ENCODE results near the gene SGIP1.
A peak's percentile ranks its signal among the peaks of the same experiment; 100 is the strongest.
"Not testable (repeated sequence)": the region's sequence is repeated elsewhere in the genome, so short reads cannot be mapped to it uniquely, and the experiment has no call there.

The SGIP1 gene

DNA sequence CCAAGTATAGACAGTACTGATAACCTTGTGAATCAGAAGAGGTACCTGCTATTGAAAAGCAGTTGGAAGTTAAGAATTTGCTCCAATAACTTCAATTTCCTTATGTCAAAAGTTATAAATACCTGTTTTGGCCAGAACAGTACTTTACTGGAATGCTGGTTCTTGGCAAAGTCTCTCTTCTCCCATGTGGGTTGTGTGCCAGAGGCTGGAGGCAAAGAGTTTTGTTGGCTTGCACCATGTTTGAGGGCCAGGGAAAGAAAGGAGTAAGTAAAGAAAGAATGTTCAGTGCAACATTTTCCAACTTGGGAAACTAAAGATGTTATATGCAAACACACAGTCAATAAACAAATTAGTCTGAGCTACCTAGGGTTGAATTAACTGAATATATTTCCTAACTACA lies 151.3 kb downstream of the SGIP1 start:
- DNase-seq, result no peak

DNA sequence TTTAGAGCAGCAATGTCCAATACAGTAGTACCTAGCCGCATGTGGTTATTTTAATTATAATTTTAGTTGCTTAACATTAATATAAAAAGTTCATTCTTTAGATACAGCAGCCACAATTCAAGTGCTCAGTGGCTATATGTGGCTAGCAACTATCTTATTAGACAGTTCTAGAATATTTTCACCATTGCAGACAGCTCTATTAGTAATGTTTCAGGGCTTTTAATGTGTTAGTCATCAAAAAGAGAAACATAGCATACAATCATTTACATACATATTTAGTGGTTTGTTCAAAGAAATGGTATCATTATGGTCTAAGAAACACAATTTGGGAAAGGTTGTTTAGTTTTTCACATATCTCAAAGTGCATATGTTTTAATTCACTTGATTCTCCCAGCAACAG lies 151.7 kb downstream of the SGIP1 start:
- DNase-seq, result no peak

DNA sequence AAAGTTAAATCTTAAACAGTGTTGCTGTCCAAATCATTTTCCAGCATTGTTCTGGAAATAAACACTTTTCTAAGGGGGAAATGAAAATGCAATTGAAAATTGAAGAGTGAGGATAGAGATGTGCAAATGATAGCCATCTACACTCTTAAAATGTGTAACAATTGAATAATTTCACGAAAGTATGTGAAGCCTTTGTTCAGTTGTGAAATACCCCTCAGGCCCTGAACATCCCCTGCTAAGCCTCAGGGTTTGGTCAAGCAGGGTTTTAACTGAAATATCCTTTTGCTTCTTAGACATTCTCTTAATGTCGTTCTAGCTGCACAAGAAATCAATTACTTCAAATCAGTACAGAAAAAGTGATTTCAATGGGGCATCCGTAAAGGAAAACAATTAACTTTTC lies 152.5 kb downstream of the SGIP1 start:
- DNase-seq, result no peak

DNA sequence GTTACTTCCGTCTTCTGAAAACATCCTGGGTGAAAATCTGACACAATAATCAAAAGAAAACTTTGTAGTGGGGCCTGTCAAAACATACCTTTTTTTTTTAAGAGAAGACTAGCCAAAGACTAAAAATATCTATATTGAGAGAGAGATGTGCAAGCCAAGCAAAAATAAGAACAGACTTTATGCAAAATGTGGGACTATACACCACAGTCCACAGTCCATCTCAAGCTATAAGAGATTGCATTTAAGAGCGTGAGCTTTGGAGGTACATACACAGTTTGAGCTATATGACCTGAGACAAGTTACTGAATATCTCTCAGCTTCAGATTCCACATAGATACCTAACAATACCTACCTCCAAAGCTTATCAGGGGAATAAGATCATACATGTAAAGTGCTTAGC lies 153.4 kb downstream of the SGIP1 start:
- DNase-seq, result no peak

DNA sequence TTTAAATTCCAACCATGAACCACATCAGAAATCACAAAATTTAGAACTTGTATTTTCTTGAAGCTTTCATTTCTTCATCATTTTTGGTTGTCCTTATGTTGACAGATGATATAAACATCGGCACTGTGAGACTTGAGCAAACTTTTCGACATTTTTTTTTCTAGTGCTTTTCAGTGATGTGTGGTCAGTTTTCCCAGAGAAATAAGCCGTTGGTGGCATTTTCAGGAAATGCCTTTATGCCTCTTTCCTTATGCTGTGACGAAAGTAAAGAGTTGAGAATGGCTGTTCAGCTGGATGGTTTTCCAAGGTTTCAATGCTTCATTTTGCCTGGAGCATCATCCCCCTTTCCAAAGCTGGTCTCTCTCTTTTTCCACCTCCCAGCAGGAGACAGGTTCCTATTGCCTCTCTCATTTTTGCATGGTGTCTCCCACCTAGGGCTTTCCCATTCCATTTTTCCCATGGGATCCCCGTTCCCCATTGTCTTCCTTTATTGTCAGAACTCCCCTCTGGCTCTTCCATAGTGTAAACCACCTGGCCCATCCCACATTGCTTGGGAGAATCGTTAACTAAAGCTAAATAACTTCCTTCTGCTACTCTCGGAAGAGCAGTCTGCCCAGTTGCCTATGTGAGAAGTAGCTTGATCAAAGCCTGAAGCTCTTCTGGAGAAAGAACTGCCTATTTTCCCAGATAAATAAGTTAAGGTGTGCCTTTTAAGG lies 156.9 kb downstream of the SGIP1 start:
- DNase-seq, result no peak

DNA sequence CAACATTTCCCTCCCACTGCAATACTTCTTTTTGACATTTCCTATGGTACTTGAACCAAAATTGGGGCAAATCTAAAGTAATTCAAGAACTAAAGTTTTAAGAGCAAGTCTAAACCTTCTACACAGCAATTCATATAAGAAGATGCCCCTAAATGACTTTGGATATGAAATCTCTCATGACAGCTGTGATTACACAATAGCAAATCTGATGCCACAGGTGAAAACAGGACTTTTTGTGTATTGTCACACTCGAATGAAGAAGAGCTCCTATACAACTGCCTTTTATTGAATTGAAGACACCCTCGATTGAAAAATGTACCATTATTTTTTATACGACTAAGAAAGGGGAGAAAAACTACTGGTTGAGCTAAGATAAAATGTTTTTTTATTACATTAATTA lies 158.7 kb downstream of the SGIP1 start:
- DNase-seq, result no peak

DNA sequence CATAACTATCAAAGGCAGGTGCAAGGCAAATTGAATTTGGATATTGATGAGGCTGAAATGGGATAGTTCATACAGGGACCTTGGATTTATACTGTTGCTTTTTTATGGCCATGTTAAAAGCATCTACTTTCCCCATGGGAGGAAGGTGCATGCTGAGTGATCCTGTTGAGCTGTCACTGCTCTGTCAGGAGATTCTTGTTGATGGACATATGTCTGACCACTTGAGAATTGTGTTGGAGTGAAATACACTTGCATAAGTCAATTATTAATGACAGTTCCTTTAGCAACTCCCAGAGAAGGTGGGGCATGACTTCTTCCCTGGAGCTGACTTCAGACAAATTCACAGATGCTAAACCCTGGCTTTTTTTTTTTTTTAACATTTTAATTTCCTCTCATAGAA lies 159.9 kb downstream of the SGIP1 start:
- no peak for DNase-seq

DNA sequence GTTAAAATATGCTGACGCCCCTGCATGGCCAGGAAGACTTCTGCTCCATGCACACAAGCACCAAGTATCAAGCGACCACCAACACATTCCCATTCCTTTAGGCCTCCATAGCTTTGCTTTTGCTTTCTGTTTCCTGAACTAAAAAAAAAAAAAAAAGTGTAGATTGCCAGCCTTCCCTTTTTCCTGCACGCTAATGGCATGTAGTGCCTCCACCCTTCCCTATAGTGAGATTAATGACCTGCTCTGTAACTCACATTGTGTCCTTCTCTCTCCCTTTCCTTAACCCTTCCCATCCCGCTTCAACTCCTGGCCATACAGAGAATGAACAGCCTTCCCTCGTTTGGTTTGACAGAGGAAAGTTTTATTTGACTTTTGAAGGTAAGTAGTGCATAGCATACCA lies 161.2 kb downstream of the SGIP1 start:
- no peak for DNase-seq

DNA sequence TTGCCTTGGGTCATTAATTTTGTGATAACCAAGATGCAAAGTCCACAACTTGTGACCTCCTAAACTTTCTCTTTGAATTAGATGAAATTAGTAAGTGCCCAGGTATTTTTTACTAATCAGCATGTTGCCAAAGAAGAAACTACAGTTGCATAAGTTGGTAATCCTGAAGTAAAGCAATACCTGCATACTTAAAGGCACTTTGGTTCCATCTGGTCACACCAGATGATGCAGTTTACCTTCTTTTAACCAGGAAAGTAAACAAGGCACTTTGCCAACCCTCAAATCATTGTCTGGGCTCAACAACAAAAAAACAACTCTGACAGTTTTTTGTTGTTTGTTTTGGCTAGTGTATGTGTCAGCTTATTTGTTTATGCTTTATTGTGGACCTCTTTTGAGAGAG lies 162.8 kb downstream of the SGIP1 start:
- DNase-seq, result peak; percentile 43

DNA sequence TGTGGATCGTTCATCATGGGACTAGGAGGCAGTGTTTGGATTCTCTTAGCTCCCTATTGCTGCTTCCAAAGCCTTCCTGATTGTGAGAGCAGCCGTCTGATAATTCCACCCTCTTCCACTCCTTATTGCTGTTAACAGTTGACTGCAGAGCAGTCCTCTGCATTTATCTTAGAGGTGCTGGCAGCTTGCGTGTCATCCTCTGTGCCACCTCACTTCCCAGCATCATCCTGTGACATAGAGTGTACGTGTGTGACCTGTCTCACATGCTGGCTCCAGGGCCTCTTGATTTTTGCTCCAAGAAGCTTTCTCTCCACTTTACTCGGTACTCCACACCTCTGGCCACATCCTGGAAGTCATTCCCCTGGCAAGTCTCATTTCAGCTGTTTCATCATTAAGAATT lies 165.3 kb downstream of the SGIP1 start:
- no peak for DNase-seq

DNA sequence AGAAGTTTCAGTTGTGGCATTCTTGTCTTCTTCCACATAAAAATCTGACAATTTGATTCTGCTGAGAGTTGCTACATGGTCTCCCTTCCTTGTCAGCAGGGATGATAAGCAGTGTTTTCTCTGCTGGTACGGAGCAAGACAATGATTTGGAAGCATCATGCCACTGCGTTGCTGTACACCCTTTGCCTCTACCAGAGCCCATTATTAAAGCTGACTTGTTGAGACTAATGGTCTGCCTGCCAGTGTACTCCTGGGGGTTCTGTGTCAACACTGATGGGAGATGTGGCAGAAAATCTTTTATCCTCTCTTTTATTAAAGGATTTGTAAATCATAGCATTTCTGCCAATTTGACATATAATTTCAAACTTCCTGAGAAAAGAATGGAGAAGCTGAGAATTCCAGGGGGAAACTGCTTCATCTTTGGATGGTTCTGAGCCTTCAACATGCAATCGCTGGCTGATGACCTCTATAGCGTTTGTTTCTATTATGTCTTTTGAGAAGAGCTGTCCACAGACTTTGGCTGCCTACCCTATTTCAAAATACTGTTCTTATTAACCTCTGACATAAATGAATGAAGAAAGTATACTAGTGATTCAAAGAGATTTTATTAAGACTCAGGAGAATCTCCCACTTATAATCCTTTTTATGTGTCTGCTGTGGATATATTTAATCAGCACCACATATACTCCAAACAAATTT lies 170.4 kb downstream of the SGIP1 start:
- DNase-seq, result no peak

DNA sequence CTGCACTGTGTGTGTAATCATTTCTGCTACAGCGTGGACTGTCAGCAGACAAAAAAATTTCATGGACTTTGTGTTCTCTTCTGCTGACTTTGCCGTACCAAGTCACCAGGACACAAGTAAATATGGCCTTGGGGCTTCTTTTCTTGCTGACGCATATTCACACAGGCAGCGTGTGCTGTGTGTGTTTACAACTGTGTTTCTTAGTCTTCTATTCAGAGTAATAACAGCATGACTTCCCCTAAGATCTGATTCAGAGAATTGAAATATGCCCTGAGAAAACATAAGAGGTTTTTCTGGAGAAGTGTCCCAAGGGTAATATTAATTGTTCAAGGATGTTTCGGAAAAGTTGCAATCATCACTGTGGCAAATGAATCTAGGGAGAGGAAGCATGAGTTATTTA lies 171.2 kb downstream of the SGIP1 start:
- no peak for DNase-seq

DNA sequence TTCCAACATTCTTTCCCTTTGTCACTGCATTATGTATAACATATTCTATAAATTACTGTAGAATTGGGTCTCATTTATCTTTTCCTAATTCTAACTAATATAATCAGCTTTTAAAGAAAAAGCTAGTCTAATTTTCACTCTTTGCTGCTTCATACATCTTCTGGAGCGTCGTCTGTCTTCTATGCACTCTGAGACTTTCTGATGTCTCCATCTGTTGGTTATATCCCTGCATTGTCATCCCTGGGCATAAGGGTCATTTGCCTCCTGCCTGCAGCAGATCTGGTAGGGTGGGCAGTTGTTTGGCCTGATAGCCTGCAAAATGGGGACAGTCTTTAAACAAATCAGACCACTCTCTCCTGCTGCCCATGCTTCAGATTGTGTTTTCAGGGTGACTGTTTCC lies 177.5 kb downstream of the SGIP1 start:
- no peak for DNase-seq

DNA sequence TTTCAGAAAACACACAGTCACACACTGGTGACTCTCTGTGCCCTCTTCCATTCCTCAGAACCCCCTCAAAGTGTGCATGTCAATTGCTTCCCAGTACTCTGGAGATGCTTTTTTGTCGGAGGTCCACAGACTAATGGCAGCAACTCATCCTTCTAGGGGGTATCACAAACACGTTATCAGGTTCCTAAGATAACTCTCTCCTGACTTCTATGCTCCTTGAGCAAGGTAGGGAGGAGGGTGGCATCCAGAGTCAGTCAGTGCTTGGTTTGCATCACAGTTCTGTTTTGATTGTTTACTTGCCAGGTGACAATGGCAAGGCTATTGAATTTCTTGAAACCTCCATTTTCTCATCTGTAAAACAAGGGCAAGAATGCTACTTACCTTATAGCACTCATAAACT lies 178.9 kb downstream of the SGIP1 start:
- DNase-seq, result no peak

DNA sequence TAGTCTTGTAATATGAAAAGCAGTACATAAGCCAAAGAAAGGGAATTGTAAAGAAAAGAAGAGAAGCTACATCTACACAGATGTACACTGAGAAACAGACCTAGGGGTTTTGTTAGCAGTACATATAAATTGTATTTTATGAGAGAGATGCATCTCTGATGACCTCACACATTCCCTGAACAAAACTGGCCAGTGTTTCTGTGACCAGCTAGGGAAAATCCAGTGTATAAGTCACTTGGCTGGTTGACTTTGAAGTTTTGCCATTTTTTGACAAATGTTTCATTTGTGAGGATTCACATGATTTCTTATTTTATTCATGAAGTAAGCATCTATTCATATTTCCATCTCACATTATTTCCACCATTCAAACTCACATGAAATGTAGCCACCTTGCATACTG lies 190.0 kb downstream of the SGIP1 start:
- DNase-seq, result no peak

DNA sequence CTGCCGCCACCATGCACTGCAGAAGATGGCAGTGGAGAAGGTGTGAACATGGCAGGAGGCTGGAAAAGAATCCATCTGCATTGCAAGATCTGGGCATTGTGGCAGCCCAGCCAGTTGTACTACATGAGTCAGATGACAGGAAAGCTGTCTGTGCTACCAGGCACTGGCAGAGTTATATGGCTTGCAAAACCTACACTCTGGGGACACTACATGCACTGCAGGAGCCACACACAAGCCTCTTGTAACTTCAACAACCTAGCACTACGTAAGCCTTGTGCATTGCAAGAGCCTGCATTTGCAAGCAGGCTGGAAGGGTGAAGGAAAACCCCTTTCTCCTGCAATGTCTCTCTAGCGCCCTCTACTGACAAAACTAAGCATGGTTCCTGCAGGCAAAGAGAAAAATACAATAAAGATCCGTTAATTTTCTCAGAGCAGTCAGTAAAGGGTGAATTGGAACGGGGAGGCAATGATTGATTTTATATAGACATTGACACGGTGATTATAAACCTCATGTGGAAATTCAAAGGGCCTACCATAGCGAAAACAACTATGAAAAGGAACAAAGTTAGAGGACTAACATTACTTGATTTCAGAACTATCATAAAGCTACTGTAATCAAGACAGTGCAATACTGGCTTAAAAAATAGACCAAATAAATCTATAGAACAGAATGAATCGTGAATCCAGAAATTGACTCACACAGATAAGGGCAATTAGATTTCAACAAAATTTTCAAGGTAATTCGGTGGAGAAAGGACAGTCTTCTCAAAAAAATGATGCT lies 192.1 kb downstream of the SGIP1 start:
- DNase-seq, result peak; percentile 91

DNA sequence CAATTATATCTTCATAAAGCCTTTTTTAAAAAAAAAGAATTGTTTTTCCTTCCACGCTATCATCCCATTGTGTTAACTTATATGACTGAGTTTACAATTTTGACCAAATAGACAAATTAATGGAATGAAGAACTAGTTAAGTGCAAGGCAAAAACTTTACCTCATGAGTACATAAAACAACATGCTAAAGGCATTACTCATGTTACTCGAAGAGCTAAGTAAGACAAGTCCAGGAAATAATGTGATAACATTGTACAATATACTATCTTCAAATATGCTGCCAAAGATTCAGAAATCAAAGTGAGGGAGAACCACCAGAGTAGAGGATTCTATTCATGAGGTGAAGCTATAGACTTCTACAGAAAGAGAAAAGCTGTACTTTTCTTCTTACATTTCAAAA lies 194.1 kb downstream of the SGIP1 start:
- no peak for DNase-seq

DNA sequence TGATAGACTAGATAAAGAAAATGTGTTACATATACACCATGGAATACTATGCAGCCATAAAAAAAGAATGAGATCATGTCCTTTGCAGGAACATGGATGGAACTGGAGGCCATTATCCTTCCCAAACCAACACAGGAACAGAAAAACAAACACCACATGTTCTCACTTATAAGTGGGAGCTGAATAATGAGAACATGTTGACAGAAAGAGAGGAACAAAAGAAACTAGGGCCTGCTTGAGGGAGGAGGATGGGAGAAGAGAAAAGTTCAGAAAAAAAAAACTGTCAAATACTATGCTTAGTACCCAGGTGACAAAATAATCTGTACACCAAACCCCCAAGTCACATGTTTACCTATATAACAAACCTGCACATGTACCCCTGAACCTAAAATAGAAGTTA lies 194.8 kb downstream of the SGIP1 start:
- not testable (repeated sequence) for DNase-seq

DNA sequence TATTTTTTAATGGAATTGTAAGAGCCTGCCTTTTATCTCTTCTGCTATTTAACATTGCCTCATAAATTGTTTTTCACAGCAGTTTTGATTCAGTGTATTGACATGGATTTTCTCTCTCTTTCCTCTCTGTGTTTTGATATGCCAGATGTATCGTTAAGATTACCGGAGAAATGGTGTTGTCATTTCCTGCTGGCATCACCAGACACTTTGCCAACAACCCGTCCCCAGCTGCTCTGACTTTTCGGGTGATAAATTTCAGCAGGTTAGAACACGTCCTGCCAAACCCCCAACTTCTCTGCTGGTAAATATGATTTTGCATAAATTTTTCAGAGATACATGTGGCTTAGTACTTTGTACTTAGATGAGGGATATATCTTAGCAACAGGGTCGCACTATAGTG lies 195.2 kb downstream of the SGIP1 start:
- no peak for DNase-seq

DNA sequence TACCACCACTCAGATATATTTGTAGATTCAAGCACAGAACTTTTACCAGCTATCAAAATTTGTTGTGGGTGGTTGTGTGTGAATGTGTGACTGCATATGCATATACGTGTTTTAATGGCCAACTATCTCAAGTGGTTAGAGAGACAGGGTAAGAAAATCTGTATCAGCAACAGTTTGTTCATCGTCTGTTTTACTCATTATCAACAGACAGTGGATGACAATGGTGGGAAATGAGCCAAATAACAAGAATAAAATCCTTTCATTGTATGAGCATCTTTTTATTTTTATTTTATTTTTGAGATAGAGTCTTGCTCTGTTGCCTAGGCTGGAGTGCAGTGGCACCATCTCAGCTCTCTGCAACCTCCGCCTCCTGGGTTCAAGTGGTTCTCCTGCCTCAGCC lies 195.6 kb downstream of the SGIP1 start:
- DNase-seq, result no peak

DNA sequence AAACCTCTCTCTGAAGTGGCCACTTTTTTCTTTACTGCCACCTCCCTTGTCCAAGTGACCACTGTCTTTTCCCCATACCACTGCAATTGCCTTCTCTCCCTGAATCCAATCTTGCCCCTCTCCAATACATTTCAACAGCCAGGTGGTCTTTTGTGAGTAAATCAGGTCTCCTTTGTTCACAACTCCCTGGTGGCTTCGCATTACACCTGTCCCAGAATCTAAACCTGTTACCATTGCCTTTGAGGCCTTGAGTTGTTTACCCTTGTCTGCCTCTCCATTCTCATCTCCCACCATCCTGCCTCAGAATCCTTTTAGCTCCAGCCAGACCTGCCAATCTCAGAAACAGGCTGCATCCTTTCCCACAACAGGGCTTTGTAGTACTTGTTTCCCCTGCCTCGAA lies 196.5 kb downstream of the SGIP1 start:
- no peak for DNase-seq

DNA sequence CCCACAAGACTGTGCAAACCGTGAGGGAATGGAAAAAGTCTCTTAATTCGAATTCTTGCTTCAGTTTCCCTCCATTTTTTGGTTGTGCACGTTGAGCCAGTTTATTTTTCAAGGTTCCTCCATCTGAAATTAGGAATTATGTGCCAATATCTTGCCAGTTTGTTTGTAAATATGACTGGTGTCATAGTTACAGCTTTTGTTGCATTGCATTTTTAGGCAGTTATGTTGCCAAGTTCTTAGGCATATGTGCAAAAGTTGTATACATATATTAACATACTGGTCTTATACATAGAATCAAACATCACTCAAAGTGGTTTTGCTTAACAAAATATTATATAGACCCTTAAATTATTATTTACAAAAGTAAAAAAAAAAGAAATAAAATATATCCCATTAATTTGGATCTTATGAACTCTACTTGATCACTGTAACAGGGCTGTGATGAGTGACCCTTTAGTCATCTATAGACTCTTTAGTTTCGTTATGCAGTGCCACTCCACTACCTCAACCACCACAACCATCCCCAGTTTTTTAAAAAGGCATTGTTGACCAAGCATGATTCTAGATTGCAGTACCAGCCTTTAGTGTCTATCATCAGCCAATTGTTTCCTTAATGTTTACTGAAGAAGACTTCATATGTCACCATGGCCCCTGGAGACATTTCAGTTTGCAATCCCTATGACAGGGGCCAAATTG lies 197.4 kb downstream of the SGIP1 start:
- DNase-seq, result no peak

DNA sequence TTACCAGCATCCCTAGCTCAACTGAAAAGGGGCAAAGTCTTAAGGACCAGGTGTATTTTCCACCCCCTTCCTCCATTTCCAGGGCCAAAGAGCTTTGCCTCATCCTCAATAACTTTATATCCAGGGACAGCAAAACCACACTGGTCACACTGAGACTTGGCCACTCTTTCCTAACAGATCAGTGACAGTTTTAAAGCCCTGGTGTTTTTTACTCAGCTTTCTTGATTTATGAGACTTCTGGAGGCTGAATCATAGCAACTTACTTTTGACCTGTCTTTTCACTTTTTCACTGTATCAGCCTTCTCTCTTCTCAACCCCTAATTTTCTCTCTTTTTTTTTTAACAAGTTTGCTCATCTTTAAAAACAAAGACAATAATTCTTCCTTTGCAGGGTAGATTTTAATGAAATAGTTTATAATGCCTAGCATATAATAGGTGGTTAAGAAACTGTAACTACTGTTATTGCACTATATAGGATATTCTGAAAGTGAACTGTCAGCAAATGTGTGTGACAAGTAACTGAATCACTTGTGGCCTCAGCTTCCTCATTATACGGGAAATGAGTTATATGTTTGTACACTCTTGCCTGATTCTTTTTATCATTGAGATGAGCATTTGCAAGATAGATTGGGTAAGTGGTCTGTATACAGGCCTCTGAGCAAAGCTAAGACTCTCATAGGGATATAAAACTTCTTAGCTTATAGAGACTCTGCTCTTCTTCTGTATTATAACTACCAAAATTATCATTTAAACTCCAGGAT lies 198.6 kb downstream of the SGIP1 start:
- DNase-seq, result no peak
